Uterus (tissue), 2 donors: ENCODE results near the gene FBP1.

Experiments used
- CTCF ChIP-seq, 4 experiments: fragments of 200-600 bp in 2 of 4; fragments of 450-650 bp in 2 of 4; sonication (generic) in 2 of 4; IDR thresholded peaks; one replicate each; pipeline ENCODE4 v1.5.1; 2016 to 2019; ENCODE audit warnings: antibody characterized with exemption in 4 of 4, mild to moderate bottlenecking in 2 of 4, moderate library complexity in 1 of 4
- POLR2A ChIP-seq, 2 donors: fragments of 450-650 bp; IDR thresholded peaks; one replicate each; pipeline ENCODE4 v1.6.1; 2016; ENCODE audit warnings: antibody characterized with exemption in 2 of 2, mild to moderate bottlenecking in 1 of 2, moderate library complexity in 1 of 2

- TF ChIP-seq CTCF (IDR thresholded peaks at IDR 0.05): no peak
- no peak for TF ChIP-seq POLR2A (IDR thresholded peaks at IDR 0.05)
Measured at GRCh38 chr9:94599102-94599501, 40.2 kb downstream of the FBP1 start.
